RWPE2 (cell line): ENCODE data around the gene ENTPD2.

Experiments
- ATAC-seq: fragments of 200-7000 bp; cut with Tn5 transposase; 3 replicates; pipeline ENCODE4 v1.9.1; 2021; ENCODE audit warnings: low read depth
- DNase-seq: peaks from one replicate; pipeline ENCODE4 v3.0.0-alpha.2; 2020; ENCODE audit warnings: low spot score
- H3K27ac ChIP-seq: fragments of 450-650 bp; 2 replicates; pipeline ENCODE4 v1.5.1; 2017; ENCODE audit warnings: mild to moderate bottlenecking; ENCODE audit not compliant: poor library complexity, severe bottlenecking
- H3K27me3 ChIP-seq: fragments of 250-450 bp; sonication (Bioruptor Pico); 2 replicates; pipeline ENCODE4 v1.5.1; 2021; ENCODE audit warnings: mild to moderate bottlenecking, moderate library complexity; ENCODE audit not compliant: insufficient read depth, poor library complexity, severe bottlenecking
- H3K36me3 ChIP-seq: fragments of 250-450 bp; sonication (Bioruptor Pico); 2 replicates; pipeline ENCODE4 v1.5.1; 2020; ENCODE audit warnings: low read depth, mild to moderate bottlenecking, moderate library complexity
- H3K4me1 ChIP-seq: fragments of 250-450 bp; sonication (Bioruptor Pico); 2 replicates; pipeline ENCODE4 v1.5.1; 2021; ENCODE audit warnings: mild to moderate bottlenecking, moderate library complexity; ENCODE audit not compliant: insufficient read depth, poor library complexity, severe bottlenecking
- H3K4me3 ChIP-seq: fragments of 250-450 bp; sonication (Bioruptor Pico); 2 replicates; pipeline ENCODE4 v1.5.1; 2021; ENCODE audit warnings: mild to moderate bottlenecking, moderate library complexity; ENCODE audit not compliant: severe bottlenecking
- H3K9me3 ChIP-seq: fragments of 250-450 bp; sonication (Bioruptor Pico); 2 replicates; pipeline ENCODE4 v1.5.1; 2021; ENCODE audit warnings: mild to moderate bottlenecking, moderate library complexity; ENCODE audit not compliant: severe bottlenecking
- CTCF ChIP-seq: fragments of 450-650 bp; IDR thresholded peaks from one replicate; pipeline ENCODE4 v1.5.1; 2017; ENCODE audit warnings: mild to moderate bottlenecking, moderate library complexity; ENCODE audit not compliant: poor library complexity, severe bottlenecking

Gene ENTPD2

GRCh38 chr9:137053944-137054931 lies at the start of gene ENTPD2:
Gene ENTPD2, minus strand, starts transcription at chr9:137054061. Its CDS starts 64 bp downstream, at chr9:137053997.
- peak; percentile 71 for ATAC-seq
- peak within 1 kb of the TSS; percentile 46 for H3K4me3 ChIP-seq

GRCh38 chr9:137103206-137103999 lies 49.5 kb upstream of the ENTPD2 start:
- ATAC-seq (no peak), DNase-seq (no peak)
- no peaks in the 10 kb centered on the region for H3K27me3 ChIP-seq
- no peaks in the 10 kb centered on the region for H3K9me3 ChIP-seq
- no peak overlapping the region for H3K27ac ChIP-seq
- no peak overlapping the region for H3K4me3 ChIP-seq
- H3K36me3 ChIP-seq: peaks cover 55% of the 10 kb centered on the region
- TF ChIP-seq CTCF: no peak
- no peaks in the 10 kb centered on the region for H3K4me1 ChIP-seq

More at GRCh38 chr9:137053944-137054931, at the start of gene ENTPD2:
- Histone ChIP-seq H3K4me1 (peaks cover 7% of the 10 kb centered on the region), H3K27me3 (no peaks in the 10 kb centered on the region), H3K27ac (no peak within 1 kb of the TSS), H3K36me3 (no peaks in the 10 kb centered on the region), H3K9me3 (no peaks in the 10 kb centered on the region)
- TF ChIP-seq CTCF: no peak
- no peak for DNase-seq

- Histone ChIP-seq H3K4me1 (no peaks in the 10 kb centered on the region), H3K36me3 (peaks cover 61% of the 10 kb centered on the region), H3K9me3 (no peaks in the 10 kb centered on the region), H3K4me3 (no peak overlapping the region), H3K27ac (no peak overlapping the region), H3K27me3 (no peaks in the 10 kb centered on the region)
- DNase-seq (no peak), ATAC-seq (no peak)
- no peak for TF ChIP-seq CTCF
Measured at GRCh38 chr9:137099231-137099630, 45.4 kb upstream of the ENTPD2 start.

GRCh38 chr9:137097761-137098462 lies 44.1 kb upstream of the ENTPD2 start:
- H3K4me3 ChIP-seq: no peak overlapping the region
- TF ChIP-seq CTCF: no peak
- H3K4me1 ChIP-seq: no peaks in the 10 kb centered on the region
- no peaks in the 10 kb centered on the region for H3K27me3 ChIP-seq
- H3K36me3 ChIP-seq: peaks cover 66% of the 10 kb centered on the region
- no peak overlapping the region for H3K27ac ChIP-seq
- H3K9me3 ChIP-seq: no peaks in the 10 kb centered on the region
- ATAC-seq (no peak), DNase-seq (no peak)
